Measurements from ENCODE around the gene PCDHAC1.
"Not testable (repeated sequence)": the region's sequence is repeated elsewhere in the genome, so short reads cannot be mapped to it uniquely, and the experiment has no call there.

The PCDHAC1 gene

GRCh38 chr5:140925806-140926442 is at the start of gene PCDHAC1:
Gene PCDHAC1, plus strand, starts transcription at chr5:140926299. Its CDS starts 594 bp downstream, at chr5:140926893.
- no peak within 1 kb of the TSS for H3K27ac Mint-ChIP-seq
- ATAC-seq (ENCODE audit: low read depth) = no peak
- no peaks in the 10 kb centered on the region for H3K9me3 Mint-ChIP-seq
- H3K36me3 Mint-ChIP-seq = no peaks in the 10 kb centered on the region
- peak within 1 kb of the TSS; percentile 17 for H3K4me3 Mint-ChIP-seq
- peaks cover 10% of the 10 kb centered on the region for H3K27me3 Mint-ChIP-seq
- H3K4me1 Mint-ChIP-seq = no peaks in the 10 kb centered on the region
- no peak for DNase-seq (ENCODE audit: low spot score in 2 of 2)

- peaks cover 14% of the 10 kb centered on the region for H3K27me3 Mint-ChIP-seq
Measured at GRCh38 chr5:140876541-140877261, 49.4 kb upstream of the PCDHAC1 start.

GRCh38 chr5:140877262-140877581 is 48.9 kb upstream of the PCDHAC1 start:
- Mint-ChIP-seq H3K27ac (no peak overlapping the region), H3K27me3 (peaks cover 14% of the 10 kb centered on the region), H3K4me3 (no peak overlapping the region), H3K9me3 (peaks cover 7% of the 10 kb centered on the region), H3K4me1 (no peaks in the 10 kb centered on the region), H3K36me3 (no peaks in the 10 kb centered on the region)
- ATAC-seq (ENCODE audit: low read depth) = no peak
- DNase-seq (ENCODE audit: low spot score in 2 of 2) = no peak

More at GRCh38 chr5:140876541-140877261, 49.4 kb upstream of the PCDHAC1 start:
- ATAC-seq (ENCODE audit: low read depth); H3K4me3 Mint-ChIP-seq; DNase-seq (ENCODE audit: low spot score in 2 of 2); H3K9me3 Mint-ChIP-seq; H3K27ac Mint-ChIP-seq; H3K36me3 Mint-ChIP-seq; H3K4me1 Mint-ChIP-seq: not testable (repeated sequence)

GRCh38 chr5:140881889-140882590 is 44.1 kb upstream of the PCDHAC1 start, which contains the start of gene PCDHA13:
Gene PCDHA13, plus strand, starts transcription at chr5:140882124. Its CDS starts 145 bp downstream, at chr5:140882269.
- Mint-ChIP-seq H3K36me3 (no peaks in the 10 kb centered on the region), H3K27me3 (peaks cover 8% of the 10 kb centered on the region), H3K9me3 (peaks cover 5% of the 10 kb centered on the region), H3K27ac (no peak within 1 kb of the TSS), H3K4me1 (no peaks in the 10 kb centered on the region), H3K4me3 (no peak within 1 kb of the TSS)
- DNase-seq (ENCODE audit: low spot score in 2 of 2) = no peak
- no peak for ATAC-seq (ENCODE audit: low read depth)

GRCh38 chr5:140882591-140882899 is 43.6 kb upstream of the PCDHAC1 start:
- H3K36me3 Mint-ChIP-seq = no peaks in the 10 kb centered on the region
- peaks cover 8% of the 10 kb centered on the region for H3K27me3 Mint-ChIP-seq
- no peak overlapping the region for H3K27ac Mint-ChIP-seq
- no peak for ATAC-seq (ENCODE audit: low read depth)
- H3K4me1 Mint-ChIP-seq = no peaks in the 10 kb centered on the region
- H3K4me3 Mint-ChIP-seq = no peak overlapping the region
- peaks cover 8% of the 10 kb centered on the region for H3K9me3 Mint-ChIP-seq
- DNase-seq (ENCODE audit: low spot score in 2 of 2) = no peak

GRCh38 chr5:140883373-140883772 is 42.7 kb upstream of the PCDHAC1 start:
- DNase-seq (ENCODE audit: low spot score in 2 of 2) = no peak
- no peaks in the 10 kb centered on the region for H3K4me1 Mint-ChIP-seq
- H3K9me3 Mint-ChIP-seq = peaks cover 11% of the 10 kb centered on the region

GRCh38 chr5:140883927-140884697 is 42.0 kb upstream of the PCDHAC1 start:
- Mint-ChIP-seq H3K27me3 (peaks cover 7% of the 10 kb centered on the region), H3K36me3 (no peaks in the 10 kb centered on the region), H3K9me3 (peaks cover 10% of the 10 kb centered on the region), H3K27ac (no peak overlapping the region), H3K4me3 (no peak overlapping the region), H3K4me1 (no peaks in the 10 kb centered on the region)
- DNase-seq (ENCODE audit: low spot score in 2 of 2) = no peak
- ATAC-seq (ENCODE audit: low read depth) = no peak

More at GRCh38 chr5:140883373-140883772, 42.7 kb upstream of the PCDHAC1 start:
- ATAC-seq (ENCODE audit: low read depth) = no peak
- no peak overlapping the region for H3K4me3 Mint-ChIP-seq
- no peak overlapping the region for H3K27ac Mint-ChIP-seq
- peaks cover 8% of the 10 kb centered on the region for H3K27me3 Mint-ChIP-seq
- no peaks in the 10 kb centered on the region for H3K36me3 Mint-ChIP-seq

GRCh38 chr5:140916325-140916724 is 9.8 kb upstream of the PCDHAC1 start:
- Mint-ChIP-seq H3K9me3 (peaks cover 6% of the 10 kb centered on the region), H3K27me3 (no peaks in the 10 kb centered on the region), H3K36me3 (no peaks in the 10 kb centered on the region), H3K4me1 (no peaks in the 10 kb centered on the region), H3K27ac (no peak overlapping the region), H3K4me3 (no peak overlapping the region)
- ATAC-seq (ENCODE audit: low read depth) (no peak), DNase-seq (ENCODE audit: low spot score in 2 of 2) (no peak)

GRCh38 chr5:140923601-140924000 is 2.5 kb upstream of the PCDHAC1 start:
- Mint-ChIP-seq H3K27ac (no peak overlapping the region), H3K4me1 (no peaks in the 10 kb centered on the region), H3K36me3 (no peaks in the 10 kb centered on the region), H3K9me3 (no peaks in the 10 kb centered on the region), H3K27me3 (peaks cover 10% of the 10 kb centered on the region), H3K4me3 (no peak overlapping the region)
- no peak for DNase-seq (ENCODE audit: low spot score in 2 of 2)
- ATAC-seq (ENCODE audit: low read depth) = no peak

GRCh38 chr5:140926443-140927227 is 536 bp downstream of the PCDHAC1 start:
- peaks cover 10% of the 10 kb centered on the region for H3K27me3 Mint-ChIP-seq
- no peaks in the 10 kb centered on the region for H3K4me1 Mint-ChIP-seq
- ATAC-seq (ENCODE audit: low read depth) = no peak
- no peak for DNase-seq (ENCODE audit: low spot score in 2 of 2)
- no peaks in the 10 kb centered on the region for H3K9me3 Mint-ChIP-seq
- no peak overlapping the region for H3K27ac Mint-ChIP-seq
- H3K4me3 Mint-ChIP-seq = peak overlapping the region; percentile 17
- H3K36me3 Mint-ChIP-seq = no peaks in the 10 kb centered on the region

- Mint-ChIP-seq H3K36me3 (no peaks in the 10 kb centered on the region), H3K4me1 (no peaks in the 10 kb centered on the region), H3K4me3 (no peak overlapping the region), H3K27ac (no peak overlapping the region), H3K27me3 (peaks cover 10% of the 10 kb centered on the region), H3K9me3 (no peaks in the 10 kb centered on the region)
- DNase-seq (ENCODE audit: low spot score in 2 of 2) (no peak), ATAC-seq (ENCODE audit: low read depth) (no peak)
Measured at GRCh38 chr5:140927228-140927573, 1.1 kb downstream of the PCDHAC1 start.

- Mint-ChIP-seq H3K36me3 (no peaks in the 10 kb centered on the region), H3K9me3 (no peaks in the 10 kb centered on the region), H3K4me1 (no peaks in the 10 kb centered on the region), H3K27ac (no peak overlapping the region), H3K27me3 (no peaks in the 10 kb centered on the region), H3K4me3 (no peak overlapping the region)
- ATAC-seq (ENCODE audit: low read depth) (no peak), DNase-seq (ENCODE audit: low spot score in 2 of 2) (no peak)
Measured at GRCh38 chr5:140934964-140935606, 9.0 kb downstream of the PCDHAC1 start.

- Mint-ChIP-seq H3K27ac (no peak overlapping the region), H3K36me3 (no peaks in the 10 kb centered on the region), H3K4me1 (no peaks in the 10 kb centered on the region), H3K4me3 (no peak overlapping the region), H3K27me3 (no peaks in the 10 kb centered on the region), H3K9me3 (peaks cover 15% of the 10 kb centered on the region)
- ATAC-seq (ENCODE audit: low read depth) = no peak
- no peak for DNase-seq (ENCODE audit: low spot score in 2 of 2)
Measured at GRCh38 chr5:140946578-140946977, 20.5 kb downstream of the PCDHAC1 start.
